Measurements from ENCODE around the gene STARD3.

Gene STARD3

GRCh38 chr17:39666601-39667261 lies 29.8 kb downstream of the STARD3 start:
- Histone ChIP-seq H3K27ac (peak overlapping the region; percentile 66 to 82), H3K4me3 (peak overlapping the region; percentile 70)
- no peak for TF ChIP-seq CTCF (IDR thresholded peaks at IDR 0.05)
- DNase-seq (ENCODE audit: low spot score): peak; percentile 85

GRCh38 chr17:39667262-39667944 lies 30.5 kb downstream of the STARD3 start:
- DNase-seq (ENCODE audit: low spot score): no peak
- H3K27ac ChIP-seq: peak overlapping the region; percentile 66 to 82
- H3K4me3 ChIP-seq: peak overlapping the region; percentile 70
- no peak for TF ChIP-seq CTCF (IDR thresholded peaks at IDR 0.05)

- DNase-seq (ENCODE audit: low spot score): no peak
- Histone ChIP-seq H3K4me3 (peak within 1 kb of the TSS; percentile 70), H3K27ac (peak within 1 kb of the TSS; percentile 66 to 82)
- peak; percentile 41 for TF ChIP-seq CTCF (IDR thresholded peaks at IDR 0.05)
These were observed 31.3 kb downstream of the STARD3 start, which contains the start of gene PNMT for GRCh38 chr17:39667945-39668924. Gene PNMT, plus strand, starts transcription at chr17:39668453. Its CDS starts 23 bp downstream, at chr17:39668476.

- TF ChIP-seq CTCF (IDR thresholded peaks at IDR 0.05): no peak
- H3K4me3 ChIP-seq: no peak overlapping the region
- no peak for DNase-seq (ENCODE audit: low spot score)
- no peak overlapping the region for H3K27ac ChIP-seq
These were observed 33.2 kb downstream of the STARD3 start for GRCh38 chr17:39669897-39670735.

GRCh38 chr17:39670746-39671145 lies 33.8 kb downstream of the STARD3 start:
- Histone ChIP-seq H3K27ac (no peak overlapping the region), H3K4me3 (no peak overlapping the region)
- no peak for DNase-seq (ENCODE audit: low spot score)
- TF ChIP-seq CTCF (IDR thresholded peaks at IDR 0.05): no peak
